IMR-90 (cell line): ENCODE results near the gene PDGFC. TPM values are rescaled to one million over a fixed set of nuclear protein-coding genes. Genes with fewer than 3 reads are reported as not detected.

ENCODE experiments used
- ATAC-seq: fragments of 200-7000 bp; cut with Tn5 transposase; 2 replicates; pipeline ENCODE4 v1.9.1; 2020; ENCODE audit warnings: low read depth, mild to moderate bottlenecking, moderate library complexity
- BruUV-seq: library from RNA; stranded (reverse); fragments of 400-500 nt; replicated peaks from 2 replicates; lab custom pipeline; 2021; lab: Mats Ljungman, UMichigan
- CTCF ChIA-PET: fragments of 300-600 bp; formaldehyde crosslinking; extraction: SDS; loops from one replicate; lab custom pipeline; 2021; ENCODE audit warnings: antibody characterized with exemption; lab: Yijun Ruan, JAX
- POLR2A ChIA-PET: fragments of 300-600 bp; sonication (Branson Sonifier 250); formaldehyde crosslinking; loops from one replicate; lab custom pipeline; 2022; ENCODE audit warnings: antibody characterized with exemption; ENCODE audit not compliant: unreplicated experiment; lab: Charles Lee
- DNase-seq: peaks from one replicate; pipeline ENCODE4 v3.0.0; 2013
- H2AFZ ChIP-seq: replicated peaks from 2 replicates; pipeline ENCODE3; 2013; ENCODE audit warnings: low read length, mild to moderate bottlenecking; ENCODE audit not compliant: poor library complexity
- H2AK5ac ChIP-seq: 2 replicates; pipeline ENCODE4 v1.6.1; 2013; ENCODE audit warnings: low read depth, low read length, inconsistent platforms
- H2AK9ac ChIP-seq: replicated peaks from 2 replicates; pipeline ENCODE3; 2013; ENCODE audit warnings: mild to moderate bottlenecking, low read depth, low read length, moderate library complexity; ENCODE audit not compliant: poor library complexity
- H2BK120ac ChIP-seq: 2 replicates; pipeline ENCODE4 v1.6.1; 2013; ENCODE audit warnings: low read depth, low read length, inconsistent platforms
- H2BK15ac ChIP-seq: 3 replicates; pipeline ENCODE4 v1.6.1; 2013; ENCODE audit warnings: low read depth, low read length, inconsistent platforms
- H2BK20ac ChIP-seq: 2 replicates; pipeline ENCODE4 v1.6.1; 2013; ENCODE audit warnings: low read depth, mild to moderate bottlenecking, inconsistent platforms, low read length, moderate library complexity
- H2BK5ac ChIP-seq: 2 replicates; pipeline ENCODE4 v1.6.1; 2013; ENCODE audit warnings: mild to moderate bottlenecking, low read depth, low read length, inconsistent platforms; ENCODE audit not compliant: poor library complexity, severe bottlenecking
- H3K14ac ChIP-seq: replicated peaks from 2 replicates; pipeline ENCODE4 v1.6.1; 2013; ENCODE audit warnings: low read depth, low read length, inconsistent platforms
- H3K18ac ChIP-seq: 2 replicates; pipeline ENCODE4 v1.6.1; 2013; ENCODE audit warnings: low read depth, low read length, control low read depth
- H3K23ac ChIP-seq: 2 replicates; pipeline ENCODE4 v1.6.1; 2013; ENCODE audit warnings: low read depth, low read length, inconsistent platforms
- H3K27ac ChIP-seq: 2 replicates; pipeline ENCODE4 v1.5.1; 2013; ENCODE audit warnings: mild to moderate bottlenecking, control low read depth, low read length; ENCODE audit not compliant: insufficient read depth
- H3K27me3 ChIP-seq: 2 replicates; pipeline ENCODE4 v1.6.1; 2013; ENCODE audit warnings: low read length; ENCODE audit not compliant: control insufficient read depth, insufficient read depth
- H3K36me3 ChIP-seq: 2 replicates; pipeline ENCODE4 v1.6.1; 2013; ENCODE audit warnings: low read length, mixed read lengths; ENCODE audit not compliant: control insufficient read depth, insufficient read depth
- H3K4ac ChIP-seq: 2 replicates; pipeline ENCODE4 v1.6.1; 2013; ENCODE audit warnings: low read depth, low read length, inconsistent platforms
- H3K4me1 ChIP-seq: 2 replicates; pipeline ENCODE4 v1.6.1; 2013; ENCODE audit warnings: low read length, mixed read lengths; ENCODE audit not compliant: control insufficient read depth, insufficient read depth
- H3K4me2 ChIP-seq: 2 replicates; pipeline ENCODE4 v1.6.1; 2013; ENCODE audit warnings: low read depth, mild to moderate bottlenecking, control low read depth, low read length, moderate library complexity
- H3K4me3 ChIP-seq: 2 replicates; pipeline ENCODE4 v1.5.1; 2013; ENCODE audit warnings: low read depth, mild to moderate bottlenecking, control low read depth, low read length, moderate library complexity; ENCODE audit not compliant: insufficient read depth
- H3K56ac ChIP-seq: 2 replicates; pipeline ENCODE4 v1.6.1; 2013; ENCODE audit warnings: low read length, inconsistent platforms; ENCODE audit not compliant: insufficient read depth; ENCODE audit errors: extremely low read depth
- H3K79me1 ChIP-seq, 2 experiments: 2 replicates each; pipeline ENCODE4 v1.6.1; 2013; ENCODE audit warnings: low read length in 2 of 2, inconsistent platforms in 1 of 2, low read depth in 1 of 2
- H3K9ac ChIP-seq: 2 replicates; pipeline ENCODE4 v1.6.1; 2013; ENCODE audit warnings: low read depth, low read length, control low read depth
- H3K9me1 ChIP-seq: 2 replicates; pipeline ENCODE4 v1.6.1; 2013; ENCODE audit warnings: low read length, inconsistent platforms; ENCODE audit not compliant: insufficient read depth
- H3K9me3 ChIP-seq: 2 replicates; pipeline ENCODE4 v1.6.1; 2013; ENCODE audit warnings: low read length; ENCODE audit not compliant: control insufficient read depth, insufficient read depth
- H4K20me1 ChIP-seq: 2 replicates; pipeline ENCODE4 v1.6.1; 2013; ENCODE audit warnings: low read length, inconsistent platforms; ENCODE audit not compliant: insufficient read depth
- H4K5ac ChIP-seq: 2 replicates; pipeline ENCODE4 v1.6.1; 2013; ENCODE audit warnings: mild to moderate bottlenecking, low read depth, low read length, control low read depth
- H4K8ac ChIP-seq, 2 experiments: 2 replicates each; pipeline ENCODE4 v1.6.1; 2013; ENCODE audit warnings: low read depth in 2 of 2, low read length in 2 of 2, control low read depth in 1 of 2, inconsistent platforms in 1 of 2
- H4K91ac ChIP-seq: 2 replicates; pipeline ENCODE4 v1.6.1; 2013; ENCODE audit warnings: low read depth, low read length, inconsistent platforms; ENCODE audit not compliant: insufficient read depth
- MAZ ChIP-seq: IDR thresholded peaks from 2 replicates; pipeline ENCODE4 v1.6.1; 2012; ENCODE audit warnings: low read depth, mild to moderate bottlenecking, low read length, improper control_type of control experiment, moderate library complexity, borderline replicate concordance
- WGBS, 2 experiments: methylation state at CpG; one replicate each; pipeline versions ENCODE4 v1.1.5 to v1.1.7; 2013; ENCODE audit warnings: missing lambda C conversion rate in 2 of 2; ENCODE audit not compliant: insufficient read length in 1 of 2; ENCODE audit errors: extremely low coverage in 2 of 2; 5-methylcytosine and 5-hydroxymethylcytosine counted together
- dilution Hi-C: fragments of 300-500 bp; cut with HindIII; formaldehyde crosslinking; loops from one replicate; pipeline ENCODE4 v1.14.3; 2018; ENCODE audit warnings: low sequenced_read_pairs; ENCODE audit not compliant: unreplicated experiment
- in situ Hi-C: fragments of 300-500 bp; cut with MboI; formaldehyde crosslinking; loops from 3 replicates; pipeline ENCODE4 v1.14.3; 2019; ENCODE audit warnings: low sequenced_read_pairs, inconsistent platforms, mixed read lengths
- intact Hi-C: fragments of 100-400 bp; cut with micrococcal nuclease; formaldehyde crosslinking; loops from 2 replicates; pipeline ENCODE4 v1.10.0; 2022
- polyA plus RNA-seq, 3 experiments: library from polyadenylated mRNA; depleted of rRNA; stranded (reverse); fragments of >200 nt; gene quantifications; 2 replicates each; pipeline ENCODE4 v1.2.3, GENCODE V29; 2012; ENCODE audit warnings: low replicate concordance in 1 of 3
- total RNA-seq: library from RNA; depleted of rRNA; stranded (reverse); fragments of >200 nt; gene quantifications from 2 replicates; pipeline ENCODE4 v1.2.3, GENCODE V29; 2012

PDGFC gene
- total and polyA plus RNA-seq, 2 of the 4 experiments (the other 2 are of a cell fraction) = 19.8 to 90.7 TPM

DNA sequence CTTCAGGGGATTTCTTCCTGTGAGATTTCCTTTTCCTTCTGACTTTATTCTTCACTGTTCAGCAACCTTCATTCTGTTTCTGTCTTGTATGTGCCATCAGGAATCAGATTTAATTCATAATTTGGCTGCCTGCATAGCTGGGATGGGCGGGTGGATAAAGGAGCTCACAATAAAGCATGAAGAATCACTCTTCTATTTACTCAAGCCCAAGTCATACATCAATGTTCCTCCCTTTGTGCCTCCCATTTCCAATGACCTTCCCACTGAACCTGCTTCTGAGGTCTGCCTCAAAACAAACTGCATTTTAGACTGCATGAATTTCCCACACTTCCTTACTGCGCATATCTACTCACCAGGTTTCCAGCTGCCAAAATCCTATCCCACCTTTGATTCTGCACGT lies 14.0 kb downstream of the PDGFC start:
- peaks cover 10% of the 10 kb centered on the region for H3K9me1 ChIP-seq
- no peak overlapping the region for H3K4ac ChIP-seq
- H3K79me1 ChIP-seq = peaks cover 33 to 49% of the 10 kb centered on the region in 2 experiments
- H3K9ac ChIP-seq = no peak overlapping the region
- H2AFZ ChIP-seq = no peak overlapping the region
- 0 out of 2 replicates have a peak overlapping the region, but pooled peaks have one; percentile 11 for H3K23ac ChIP-seq
- peak overlapping the region; percentile 33 for H3K18ac ChIP-seq
- ChIA-PET CTCF (no interaction called here), POLR2A (interaction anchor here (0.5 kb wide), 1 partner anchor 12 kb away, joined by 3 read pairs; no protein-coding TSS in a partner anchor)
- WGBS, 2 experiments = 90% methylated on average over 1 of the region's 3 CpGs; no CpG with 5 or more reads in 1 of the 2 experiments
- no peaks in the 10 kb centered on the region for H3K27me3 ChIP-seq
- H3K4me1 ChIP-seq = peaks cover 15% of the 10 kb centered on the region
- no peaks in the 10 kb centered on the region for H3K9me3 ChIP-seq
- peak overlapping the region; percentile 25; the same call in 1 of the 2 replicates for H2AK5ac ChIP-seq
- no peak overlapping the region for H3K4me3 ChIP-seq
- no peak overlapping the region for H3K56ac ChIP-seq
- in situ Hi-C loops = loop anchor here (25.0 kb wide), 1 partner anchor 995 kb away; the partner anchor contains the start of gene CTSO
- H3K14ac ChIP-seq = 0 out of 2 replicates have a peak overlapping the region, but pooled peaks have one; percentile 51
- BruUV-seq = no TSS peak
- H2BK120ac ChIP-seq = no peak overlapping the region
- H2BK20ac ChIP-seq = no peak overlapping the region
- intact Hi-C loops = loop anchor here (5.0 kb wide), 1 partner anchor 70 kb away; no protein-coding TSS in a partner anchor
- H4K20me1 ChIP-seq = peaks cover 10% of the 10 kb centered on the region; the same call in 1 of the 2 replicates
- 0 out of 4 replicates have a peak overlapping the region, but pooled peaks of 1 of the 2 experiments have one; percentile 16 for H4K8ac ChIP-seq
- ATAC-seq (no peak), DNase-seq (no peak)
- no peaks in the 10 kb centered on the region; the same call in 1 of the 2 replicates for H3K36me3 ChIP-seq
- TF ChIP-seq MAZ = no peak
- no peak overlapping the region for H2BK5ac ChIP-seq
- no peak overlapping the region for H3K27ac ChIP-seq
- no peak overlapping the region for H2AK9ac ChIP-seq
- no peak overlapping the region for H2BK15ac ChIP-seq
- peak overlapping the region; percentile 8; the same call in 1 of the 2 replicates for H4K5ac ChIP-seq
- dilution Hi-C loops = no loop called here
- H3K4me2 ChIP-seq = no peak overlapping the region
- no peak overlapping the region for H4K91ac ChIP-seq
